Left lung (tissue), 10 donors: ENCODE results near the gene ADCK1. TPM values are rescaled to one million over a fixed set of nuclear protein-coding genes. Genes with fewer than 3 reads are reported as not detected.

ENCODE experiments used
- ATAC-seq: fragments of 200-7000 bp; cut with Tn5 transposase; one replicate; pipeline ENCODE4 v1.9.1; 2020; ENCODE audit warnings: moderate library complexity
- DNase-seq, 4 donors: peaks; one replicate each; pipeline ENCODE4 v3.0.0-alpha.2; 2013 to 2020
- H3K27ac ChIP-seq, 2 donors: fragments of 200-600 bp; sonication (generic) in 1 of 2; one replicate each; pipeline versions ENCODE4 v1.5.0 to v1.8.0; 2020 to 2021
- H3K27me3 ChIP-seq, 2 donors: fragments of 200-600 bp; sonication (generic) in 1 of 2; one replicate each; pipeline versions ENCODE4 v1.5.0 to v1.8.0; 2020 to 2021
- H3K36me3 ChIP-seq, 2 donors: fragments of 200-600 bp; sonication (generic) in 1 of 2; one replicate each; pipeline versions ENCODE4 v1.5.0 to v1.8.0; 2020 to 2021
- H3K4me1 ChIP-seq, 2 donors: fragments of 200-600 bp; one replicate each; pipeline ENCODE4 v1.8.0; 2021
- H3K4me3 ChIP-seq, 2 donors: fragments of 200-600 bp; sonication (generic) in 1 of 2; one replicate each; pipeline versions ENCODE4 v1.5.0 to v1.8.0; 2020 to 2021; ENCODE audit warnings: mild to moderate bottlenecking in 1 of 2
- H3K9me3 ChIP-seq, 2 donors: fragments of 200-600 bp; sonication (generic) in 1 of 2; one replicate each; pipeline versions ENCODE4 v1.5.0 to v1.8.0; 2020 to 2021
- CTCF ChIP-seq, 2 donors: fragments of 200-600 bp; sonication (generic) in 1 of 2; IDR thresholded peaks; one replicate each; pipeline versions ENCODE4 v1.5.0 to v1.8.0; 2021; ENCODE audit warnings: antibody characterized with exemption in 2 of 2
- intact Hi-C, 2 donors: fragments of 100-400 bp; cut with DNase I; formaldehyde crosslinking; loops; one replicate each; pipeline versions ENCODE4 v1.11.2 to v1.14.2; 2022
- polyA plus RNA-seq, 6 donors: library from polyadenylated mRNA; unstranded; fragments of 120-200 nt; gene quantifications; one replicate each; pipeline ENCODE4 v1.2.1, GENCODE V29; 2013; ENCODE audit not compliant: insufficient read length in 6 of 6
- total RNA-seq, 2 donors: library from RNA; stranded (reverse); fragmentation: NEBNext Ultra II Directional; extraction: Animal tissue kit (Norgen Biotek cat#: 25700); gene quantifications; one replicate each; pipeline ENCODE4 v1.2.1, GENCODE V29; 2021
- donor health status: DM: no; HTN: yes; CAD: no.
- donor health status: DM: no; HTN: no; CAD: no.

ADCK1 gene
- total and polyA plus RNA-seq, 8 donors = 4.8 to 10.3 (median 6.9) TPM

- DNase-seq = no peak
- no peak overlapping the region for H3K27ac ChIP-seq
- H3K27me3 ChIP-seq = no peaks in the 10 kb centered on the region
- TF ChIP-seq CTCF (IDR thresholded peaks at IDR 0.05) = no peak
- peaks cover 0 to 20% of the 10 kb centered on the region in 2 donors for H3K36me3 ChIP-seq
- H3K4me3 ChIP-seq = no peak overlapping the region
- H3K4me1 ChIP-seq = no peaks in the 10 kb centered on the region
- peak; percentile 51 for ATAC-seq
- intact Hi-C loops = no loop called here
- no peaks in the 10 kb centered on the region for H3K9me3 ChIP-seq
Observed at GRCh38 chr14:77830692-77831091, 30.8 kb downstream of the ADCK1 start.

DNA sequence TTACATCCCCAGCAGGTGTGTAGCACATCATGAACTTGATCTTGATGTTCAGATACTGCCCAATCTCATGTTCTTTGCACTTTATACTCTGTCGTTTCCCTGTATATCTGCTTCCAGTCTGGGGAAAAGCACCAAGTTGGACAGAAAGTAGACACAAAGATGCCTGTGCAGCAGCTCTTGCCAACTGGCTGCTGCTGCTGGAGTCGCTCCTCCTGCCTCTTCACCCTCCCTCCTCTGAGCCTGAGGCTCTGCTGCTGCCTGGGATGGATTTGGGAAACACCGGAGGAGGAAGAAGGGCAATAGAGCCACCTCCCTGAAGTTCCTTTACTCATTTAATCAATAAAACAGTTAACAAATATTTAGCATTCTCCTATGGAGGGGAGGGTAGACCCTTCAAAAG, 32.4 kb downstream of the ADCK1 start:
- Histone ChIP-seq H3K27ac (no peak overlapping the region), H3K27me3 (no peaks in the 10 kb centered on the region), H3K36me3 (peaks cover 0 to 20% of the 10 kb centered on the region in 2 donors), H3K4me1 (no peaks in the 10 kb centered on the region), H3K9me3 (no peaks in the 10 kb centered on the region), H3K4me3 (no peak overlapping the region)
- ATAC-seq = no peak
- intact Hi-C loops = no loop called here
- TF ChIP-seq CTCF (IDR thresholded peaks at IDR 0.05) = no peak
- no peak for DNase-seq

GRCh38 chr14:77837926-77838325, 38.0 kb downstream of the ADCK1 start:
- no peak for TF ChIP-seq CTCF (IDR thresholded peaks at IDR 0.05)
- no peak overlapping the region for H3K4me3 ChIP-seq

DNA sequence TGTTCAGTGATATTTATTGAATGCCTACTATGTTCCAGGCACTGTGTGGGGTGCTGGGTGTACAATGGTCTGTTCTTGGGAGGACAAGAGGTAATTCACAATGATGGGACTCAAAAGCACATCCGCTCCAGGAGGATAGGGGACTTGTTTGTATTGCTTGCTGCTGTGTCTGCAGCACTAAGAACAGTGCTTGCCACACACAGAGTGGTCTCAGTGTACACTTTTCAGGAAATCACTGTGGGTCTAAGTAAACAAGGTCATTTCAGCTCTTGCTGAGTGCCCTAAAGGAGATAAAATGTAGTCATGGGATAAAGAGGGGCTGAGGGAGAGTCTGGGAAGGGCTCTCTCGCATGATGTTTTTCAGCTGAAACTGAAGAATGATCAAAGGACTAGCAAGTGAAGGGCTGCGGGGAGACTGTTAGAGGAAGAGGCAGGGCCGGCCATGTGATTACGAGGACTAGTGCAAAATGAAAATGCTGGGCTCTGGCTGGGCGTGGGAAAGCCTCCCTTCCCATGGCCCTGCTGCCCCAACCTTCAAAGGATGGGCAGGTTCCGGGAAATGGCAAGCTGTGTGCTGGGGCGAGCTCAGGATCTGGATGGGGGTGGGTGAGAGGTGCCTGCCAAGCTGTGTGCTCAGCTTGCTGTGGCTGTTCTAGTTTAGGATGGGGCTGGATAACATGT, 39.1 kb downstream of the ADCK1 start:
- DNase-seq (peak in 2 of 4 donors; percentile 7 to 18), ATAC-seq (no peak)
- Histone ChIP-seq H3K27me3 (no peaks in the 10 kb centered on the region), H3K27ac (no peak overlapping the region), H3K4me3 (no peak overlapping the region), H3K36me3 (peaks cover 0 to 6% of the 10 kb centered on the region in 2 donors), H3K9me3 (no peaks in the 10 kb centered on the region), H3K4me1 (no peaks in the 10 kb centered on the region)
- intact Hi-C loops = no loop called here
- no peak for TF ChIP-seq CTCF (IDR thresholded peaks at IDR 0.05)

More at GRCh38 chr14:77837926-77838325, 38.0 kb downstream of the ADCK1 start:
- Histone ChIP-seq H3K36me3 (peaks cover 0 to 6% of the 10 kb centered on the region in 2 donors), H3K27ac (no peak overlapping the region), H3K27me3 (no peaks in the 10 kb centered on the region), H3K9me3 (no peaks in the 10 kb centered on the region), H3K4me1 (no peaks in the 10 kb centered on the region)
- intact Hi-C loops = no loop called here
- no peak for ATAC-seq
- no peak for DNase-seq

- Histone ChIP-seq H3K4me3 (no peak overlapping the region), H3K36me3 (no peaks in the 10 kb centered on the region), H3K4me1 (no peaks in the 10 kb centered on the region), H3K9me3 (no peaks in the 10 kb centered on the region), H3K27me3 (no peaks in the 10 kb centered on the region), H3K27ac (no peak overlapping the region)
- intact Hi-C loops = no loop called here
- ATAC-seq = no peak
- TF ChIP-seq CTCF (IDR thresholded peaks at IDR 0.05) = no peak
- no peak for DNase-seq
Observed at GRCh38 chr14:77843195-77843594, 43.3 kb downstream of the ADCK1 start.
